ENCODE data around the gene UPP2. TPM values are rescaled to one million over a fixed set of nuclear protein-coding genes. Genes with fewer than 3 reads are reported as not detected.

UPP2 gene
- total RNA-seq, 1 experiment from 2014 or later, result not detected

- Mint-ChIP-seq H3K27me3 (ENCODE audit: insufficient read depth, unreplicated experiment) (peaks cover 22% of the 10 kb centered on the region), H3K36me3 (ENCODE audit: insufficient read depth, unreplicated experiment) (no peaks in the 10 kb centered on the region), H3K27ac (ENCODE audit: low read depth, unreplicated experiment) (no peak overlapping the region), H3K4me3 (ENCODE audit: unreplicated experiment) (no peak overlapping the region), H3K4me1 (ENCODE audit: insufficient read depth, unreplicated experiment) (no peaks in the 10 kb centered on the region), H3K9me3 (ENCODE audit: unreplicated experiment) (no peaks in the 10 kb centered on the region)
- intact Hi-C loops (cut with micrococcal nuclease), result loop anchor here (5.0 kb wide), 1 partner anchor 143 kb away; no protein-coding TSS in a partner anchor
- no TSS peak for BruUV-seq (replicated peaks)
- ChIA-PET POLR2A (no interaction called here), CTCF (interaction anchor here (0.5 to 3.1 kb wide), 4 partner anchors 69 to 579 kb away, joined by 3 to 11 read pairs (median 4); no protein-coding TSS in a partner anchor)
- no peak for TF ChIP-seq CTCF (IDR thresholded peaks at IDR 0.05; ENCODE audit: unreplicated experiment)
- DNase-seq (ENCODE audit: unreplicated experiment), result no peak
Measured at GRCh38 chr2:158174956-158175355, 73.3 kb downstream of the UPP2 start.

- Mint-ChIP-seq H3K9me3 (ENCODE audit: unreplicated experiment) (no peaks in the 10 kb centered on the region), H3K4me3 (ENCODE audit: unreplicated experiment) (no peak overlapping the region), H3K27ac (ENCODE audit: low read depth, unreplicated experiment) (no peak overlapping the region), H3K36me3 (ENCODE audit: insufficient read depth, unreplicated experiment) (no peaks in the 10 kb centered on the region), H3K27me3 (ENCODE audit: insufficient read depth, unreplicated experiment) (peaks cover 19% of the 10 kb centered on the region), H3K4me1 (ENCODE audit: insufficient read depth, unreplicated experiment) (no peaks in the 10 kb centered on the region)
- intact Hi-C loops (cut with micrococcal nuclease), result loop anchor here (1.0 to 5.0 kb wide), 3 partner anchors 146 to 567 kb away; partner anchors contain the start of genes CCDC148 and PKP4
- ChIA-PET CTCF (interaction anchor here (0.6 to 4.2 kb wide), 11 partner anchors 12 to 579 kb away, joined by 3 to 41 read pairs (median 5); no protein-coding TSS in a partner anchor), POLR2A (no interaction called here)
- no TSS peak for BruUV-seq (replicated peaks)
- no peak for TF ChIP-seq CTCF (IDR thresholded peaks at IDR 0.05; ENCODE audit: unreplicated experiment)
- DNase-seq (ENCODE audit: unreplicated experiment), result no peak
Measured at GRCh38 chr2:158178646-158179045, 77.0 kb downstream of the UPP2 start.

- intact Hi-C loops (cut with micrococcal nuclease), result loop anchor here (1.0 to 5.0 kb wide), 4 partner anchors 147 to 566 kb away; partner anchors contain the start of genes CCDC148 and PKP4
- ChIA-PET CTCF (interaction anchor here (0.6 to 4.2 kb wide), 45 partner anchors 8 to 730 kb away, joined by 3 to 49 read pairs (median 4); partner anchors contain the start of genes CCDC148 and PKP4), POLR2A (no interaction called here)
- BruUV-seq (replicated peaks), result no TSS peak
- no peaks in the 10 kb centered on the region for H3K36me3 Mint-ChIP-seq (ENCODE audit: insufficient read depth, unreplicated experiment)
- peaks cover 19% of the 10 kb centered on the region for H3K27me3 Mint-ChIP-seq (ENCODE audit: insufficient read depth, unreplicated experiment)
- peak; percentile 26 for DNase-seq (ENCODE audit: unreplicated experiment)
- no peaks in the 10 kb centered on the region for H3K9me3 Mint-ChIP-seq (ENCODE audit: unreplicated experiment)
- H3K4me3 Mint-ChIP-seq (ENCODE audit: unreplicated experiment), result no peak overlapping the region
- no peak overlapping the region for H3K27ac Mint-ChIP-seq (ENCODE audit: low read depth, unreplicated experiment)
- H3K4me1 Mint-ChIP-seq (ENCODE audit: insufficient read depth, unreplicated experiment), result no peaks in the 10 kb centered on the region
- peak; percentile 37 for TF ChIP-seq CTCF (IDR thresholded peaks at IDR 0.05; ENCODE audit: unreplicated experiment)
Measured at GRCh38 chr2:158179660-158180059, 78.0 kb downstream of the UPP2 start.

- Mint-ChIP-seq H3K4me1 (ENCODE audit: insufficient read depth, unreplicated experiment) (no peaks in the 10 kb centered on the region), H3K27me3 (ENCODE audit: insufficient read depth, unreplicated experiment) (peaks cover 19% of the 10 kb centered on the region), H3K36me3 (ENCODE audit: insufficient read depth, unreplicated experiment) (no peaks in the 10 kb centered on the region), H3K4me3 (ENCODE audit: unreplicated experiment) (no peak overlapping the region), H3K9me3 (ENCODE audit: unreplicated experiment) (no peaks in the 10 kb centered on the region), H3K27ac (ENCODE audit: low read depth, unreplicated experiment) (no peak overlapping the region)
- POLR2A ChIA-PET, result no interaction called here
- CTCF ChIA-PET, result interaction anchor here (0.6 to 4.2 kb wide), 10 partner anchors 22 to 1905 kb away, joined by 3 to 49 read pairs (median 6); no protein-coding TSS in a partner anchor
- no TSS peak for BruUV-seq (replicated peaks)
- no peak for TF ChIP-seq CTCF (IDR thresholded peaks at IDR 0.05; ENCODE audit: unreplicated experiment)
- intact Hi-C loops (cut with micrococcal nuclease), result loop anchor here (5.0 kb wide), 1 partner anchor 436 kb away; no protein-coding TSS in a partner anchor
- DNase-seq (ENCODE audit: unreplicated experiment), result no peak
Measured at GRCh38 chr2:158181171-158181570, 79.5 kb downstream of the UPP2 start.

All from MCF 10A (cell line).